ENCODE data around the gene GNB1.

GNB1 gene

DNA sequence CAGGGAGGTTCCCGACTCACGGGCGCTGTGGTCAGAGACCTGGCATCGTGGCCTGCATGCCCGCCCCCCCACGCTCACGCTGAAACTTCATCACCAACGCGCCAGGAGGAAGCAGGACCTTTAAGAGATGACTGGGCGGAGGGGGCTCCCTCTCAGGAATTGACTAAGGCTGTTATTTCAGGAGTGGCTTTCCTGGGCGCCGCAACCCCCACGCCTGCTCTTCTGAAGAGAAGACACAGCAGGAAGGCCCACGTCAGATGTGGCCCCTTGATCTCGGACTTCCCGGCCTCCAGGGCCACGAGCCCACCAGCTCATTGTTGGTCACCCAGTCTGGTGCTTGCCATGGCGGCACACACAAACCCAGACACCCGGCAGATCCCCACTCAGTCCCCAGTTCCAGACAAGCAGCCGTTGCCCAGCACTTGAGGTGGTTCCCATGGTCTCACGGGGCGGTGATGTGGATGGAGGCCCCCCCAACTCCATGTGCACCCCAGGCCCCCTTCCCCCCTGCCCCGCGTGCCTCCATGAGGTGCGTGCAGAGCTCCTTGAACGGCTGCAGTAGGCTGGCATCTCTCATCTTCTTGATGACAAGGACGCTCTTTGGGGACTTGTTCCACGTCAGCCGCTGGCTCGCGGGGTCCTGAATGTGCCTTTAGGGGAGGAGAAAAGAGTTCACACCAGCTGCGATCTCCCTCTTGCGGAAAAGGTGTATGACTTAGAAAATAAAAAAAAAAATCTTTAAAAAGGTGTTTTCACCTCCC is 134.0 kb downstream of the GNB1 start:
- H3K4me3 ChIP-seq: no peak overlapping the region
- TF ChIP-seq, protein P1, sequence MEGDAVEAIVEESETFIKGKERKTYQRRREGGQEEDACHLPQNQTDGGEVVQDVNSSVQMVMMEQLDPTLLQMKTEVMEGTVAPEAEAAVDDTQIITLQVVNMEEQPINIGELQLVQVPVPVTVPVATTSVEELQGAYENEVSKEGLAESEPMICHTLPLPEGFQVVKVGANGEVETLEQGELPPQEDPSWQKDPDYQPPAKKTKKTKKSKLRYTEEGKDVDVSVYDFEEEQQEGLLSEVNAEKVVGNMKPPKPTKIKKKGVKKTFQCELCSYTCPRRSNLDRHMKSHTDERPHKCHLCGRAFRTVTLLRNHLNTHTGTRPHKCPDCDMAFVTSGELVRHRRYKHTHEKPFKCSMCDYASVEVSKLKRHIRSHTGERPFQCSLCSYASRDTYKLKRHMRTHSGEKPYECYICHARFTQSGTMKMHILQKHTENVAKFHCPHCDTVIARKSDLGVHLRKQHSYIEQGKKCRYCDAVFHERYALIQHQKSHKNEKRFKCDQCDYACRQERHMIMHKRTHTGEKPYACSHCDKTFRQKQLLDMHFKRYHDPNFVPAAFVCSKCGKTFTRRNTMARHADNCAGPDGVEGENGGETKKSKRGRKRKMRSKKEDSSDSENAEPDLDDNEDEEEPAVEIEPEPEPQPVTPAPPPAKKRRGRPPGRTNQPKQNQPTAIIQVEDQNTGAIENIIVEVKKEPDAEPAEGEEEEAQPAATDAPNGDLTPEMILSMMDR (IDR thresholded peaks at IDR 0.05): no peak
- no peak for DNase-seq (ENCODE audit: low spot score)
- no peak overlapping the region for H3K27ac ChIP-seq

- no peak for DNase-seq (ENCODE audit: low spot score)
- no peak overlapping the region for H3K27ac ChIP-seq
- no peak overlapping the region for H3K4me3 ChIP-seq
- TF ChIP-seq, protein P1 (IDR thresholded peaks at IDR 0.05): no peak
Measured at GRCh38 chr1:1755852-1756251, 135.0 kb downstream of the GNB1 start.

DNA sequence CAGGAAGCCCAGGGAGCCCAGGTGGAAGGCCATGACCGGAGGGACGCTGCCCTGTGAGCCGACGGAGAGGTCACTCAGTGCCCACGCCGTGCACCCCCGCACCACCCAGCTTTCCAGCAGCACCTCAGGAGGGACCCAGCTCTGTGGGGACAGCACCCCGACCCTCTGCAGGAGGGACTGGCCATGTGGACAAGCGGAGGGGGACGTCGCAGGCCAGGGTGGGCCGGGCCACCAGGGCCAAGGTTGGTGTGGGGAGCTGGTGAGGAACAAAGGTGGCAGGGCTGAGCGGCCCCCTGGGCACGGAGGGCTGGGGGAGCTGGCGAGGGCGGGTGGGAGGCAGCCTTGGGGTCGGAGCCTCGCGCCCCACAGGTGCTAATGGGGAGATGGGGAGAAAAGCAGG is 135.5 kb downstream of the GNB1 start:
- TF ChIP-seq, protein P1 (IDR thresholded peaks at IDR 0.05): no peak
- Histone ChIP-seq H3K4me3 (no peak overlapping the region), H3K27ac (no peak overlapping the region)
- no peak for DNase-seq (ENCODE audit: low spot score)

DNA sequence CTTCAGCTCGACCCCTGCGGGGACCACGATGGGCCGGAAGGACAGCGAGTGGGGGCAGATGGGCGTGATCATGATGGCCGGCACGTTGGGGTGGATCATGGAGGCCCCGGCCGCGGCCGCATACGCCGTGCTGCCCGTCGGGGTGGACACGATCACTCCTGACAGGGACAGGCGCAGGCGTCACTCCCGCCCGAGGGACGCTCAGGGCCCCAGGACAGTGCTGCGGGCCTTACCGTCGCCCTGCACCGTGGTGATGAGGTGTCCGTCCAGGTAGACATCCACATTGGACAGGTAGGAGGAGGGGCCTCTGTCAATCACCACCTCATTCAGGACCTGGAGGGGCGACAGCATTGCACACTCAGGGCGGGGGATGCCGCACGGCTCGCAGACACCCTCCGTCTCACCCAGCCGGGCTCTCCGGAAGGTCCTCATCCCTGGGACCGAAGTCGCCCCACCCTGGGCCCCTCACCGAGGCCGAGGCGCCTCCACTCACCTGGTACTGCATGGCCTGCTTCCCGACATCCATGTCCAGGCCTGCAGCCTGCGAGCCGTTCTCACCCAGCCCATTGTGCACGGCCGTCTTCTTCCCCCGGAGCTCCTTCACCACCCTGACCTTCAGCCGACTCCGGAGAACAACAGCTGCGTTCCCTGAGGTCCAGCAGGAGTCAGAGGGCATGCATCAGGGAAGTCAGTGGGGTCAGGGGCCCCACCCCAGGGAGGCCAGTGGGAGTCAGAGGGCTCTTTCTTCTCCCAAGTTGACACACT is 136.7 kb downstream of the GNB1 start:
- Histone ChIP-seq H3K4me3 (no peak overlapping the region), H3K27ac (no peak overlapping the region)
- DNase-seq (ENCODE audit: low spot score): no peak
- TF ChIP-seq, protein P1 (IDR thresholded peaks at IDR 0.05): no peak

- H3K4me3 ChIP-seq: no peak overlapping the region
- H3K27ac ChIP-seq: no peak overlapping the region
- DNase-seq (ENCODE audit: low spot score): no peak
- TF ChIP-seq, protein P1 (IDR thresholded peaks at IDR 0.05): no peak
Measured at GRCh38 chr1:1753607-1754005, 137.3 kb downstream of the GNB1 start.

DNA sequence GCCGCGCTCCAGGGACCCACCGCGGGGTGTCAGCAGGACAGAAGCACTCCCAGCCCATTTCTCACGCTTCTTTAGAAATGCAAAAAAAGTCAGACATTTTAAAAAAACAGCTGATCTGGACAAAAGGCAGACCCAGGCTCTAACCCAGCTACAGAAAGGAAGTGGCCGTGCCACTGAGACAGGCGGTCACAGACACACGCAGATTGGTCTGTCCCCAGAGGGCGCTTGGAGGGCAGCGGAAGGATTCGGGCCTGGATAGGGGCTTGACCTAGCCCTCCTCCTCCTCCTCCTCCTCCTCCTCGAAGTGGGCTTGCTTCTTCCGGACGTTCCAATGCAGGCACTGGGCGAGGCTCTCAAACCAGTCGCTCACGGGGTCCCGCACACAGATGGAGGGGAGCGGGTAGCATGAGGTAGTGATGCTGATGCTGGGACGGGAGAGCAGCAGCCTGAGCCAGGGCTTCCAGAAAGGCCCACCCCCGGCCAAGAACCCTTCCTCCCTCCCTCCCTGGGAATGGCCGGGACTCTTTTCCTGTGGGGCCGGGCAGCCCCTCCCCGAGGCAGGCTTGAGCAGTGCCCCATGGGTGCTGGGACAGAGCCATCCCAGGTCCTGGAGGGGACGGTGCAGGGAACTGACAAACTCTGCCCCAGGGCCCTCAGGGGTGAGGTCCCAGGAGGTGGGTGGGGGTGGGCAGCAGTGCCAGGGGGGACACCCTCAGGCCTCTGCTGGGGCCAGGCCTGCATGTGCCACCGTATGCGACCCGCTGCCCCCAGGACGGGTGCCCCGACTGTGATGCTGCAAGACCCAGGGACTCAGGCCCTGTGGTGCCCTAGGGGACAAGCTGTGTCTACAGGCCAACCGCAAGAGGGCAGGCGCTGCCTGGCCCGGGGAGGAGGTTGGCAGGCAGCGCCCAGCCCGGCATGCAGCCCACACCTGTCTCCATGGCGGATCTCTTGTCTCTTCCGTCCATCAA is 138.0 kb downstream of the GNB1 start:
- Histone ChIP-seq H3K4me3 (no peak overlapping the region), H3K27ac (no peak overlapping the region)
- DNase-seq (ENCODE audit: low spot score): no peak
- TF ChIP-seq, protein P1 (IDR thresholded peaks at IDR 0.05): no peak
